Measurements from ENCODE around the gene RARS2. TPM values are rescaled to one million over a fixed set of nuclear protein-coding genes. Genes with fewer than 3 reads are reported as not detected.

Gene RARS2
- total and polyA plus RNA-seq, 12 donors: 26.1 to 92.8 (median 60.5) TPM

DNA sequence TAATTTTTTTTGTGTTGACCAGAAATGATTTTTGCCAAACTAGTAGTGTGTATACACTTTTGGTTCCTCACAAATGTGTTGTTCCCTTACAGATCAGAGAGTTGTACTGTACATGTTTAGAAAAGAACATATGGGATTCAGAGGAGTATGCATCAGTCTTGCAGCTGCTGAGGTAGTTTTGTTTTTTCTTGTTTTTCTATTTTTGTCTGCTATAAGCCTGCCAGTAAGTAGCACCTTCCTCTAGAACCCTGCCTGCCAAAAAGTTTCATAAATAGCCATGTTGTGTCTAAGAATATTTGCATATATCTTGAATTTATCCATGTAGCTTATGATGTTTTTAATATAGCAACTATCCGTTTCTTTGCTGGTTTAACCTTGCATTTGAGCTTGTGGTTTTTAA lies 46.5 kb upstream of the RARS2 start:
- intact Hi-C loops (cut with DNase I): no loop called here
- H3K9me3 ChIP-seq (replicated peaks in 1 of 3): no peaks in the 10 kb centered on the region
- 69 to 84% (median 82%) methylated on average over 1 of the region's 1 CpG for WGBS, 4 donors
- DNase-seq: no peak
- H3K4me3 ChIP-seq: no peak overlapping the region
- no peak for TF ChIP-seq POLR2A (IDR thresholded peaks at IDR 0.05)
- TF ChIP-seq, protein P1, sequence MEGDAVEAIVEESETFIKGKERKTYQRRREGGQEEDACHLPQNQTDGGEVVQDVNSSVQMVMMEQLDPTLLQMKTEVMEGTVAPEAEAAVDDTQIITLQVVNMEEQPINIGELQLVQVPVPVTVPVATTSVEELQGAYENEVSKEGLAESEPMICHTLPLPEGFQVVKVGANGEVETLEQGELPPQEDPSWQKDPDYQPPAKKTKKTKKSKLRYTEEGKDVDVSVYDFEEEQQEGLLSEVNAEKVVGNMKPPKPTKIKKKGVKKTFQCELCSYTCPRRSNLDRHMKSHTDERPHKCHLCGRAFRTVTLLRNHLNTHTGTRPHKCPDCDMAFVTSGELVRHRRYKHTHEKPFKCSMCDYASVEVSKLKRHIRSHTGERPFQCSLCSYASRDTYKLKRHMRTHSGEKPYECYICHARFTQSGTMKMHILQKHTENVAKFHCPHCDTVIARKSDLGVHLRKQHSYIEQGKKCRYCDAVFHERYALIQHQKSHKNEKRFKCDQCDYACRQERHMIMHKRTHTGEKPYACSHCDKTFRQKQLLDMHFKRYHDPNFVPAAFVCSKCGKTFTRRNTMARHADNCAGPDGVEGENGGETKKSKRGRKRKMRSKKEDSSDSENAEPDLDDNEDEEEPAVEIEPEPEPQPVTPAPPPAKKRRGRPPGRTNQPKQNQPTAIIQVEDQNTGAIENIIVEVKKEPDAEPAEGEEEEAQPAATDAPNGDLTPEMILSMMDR (IDR thresholded peaks at IDR 0.05): no peak
- no peak overlapping the region for H3K27ac ChIP-seq
- H3K4me1 ChIP-seq (replicated peaks in 1 of 2): no peaks in the 10 kb centered on the region
- no peaks in the 10 kb centered on the region for H3K27me3 ChIP-seq
- peaks cover 0 to 10% of the 10 kb centered on the region in 2 donors for H3K36me3 ChIP-seq (replicated peaks in 1 of 2)

DNA sequence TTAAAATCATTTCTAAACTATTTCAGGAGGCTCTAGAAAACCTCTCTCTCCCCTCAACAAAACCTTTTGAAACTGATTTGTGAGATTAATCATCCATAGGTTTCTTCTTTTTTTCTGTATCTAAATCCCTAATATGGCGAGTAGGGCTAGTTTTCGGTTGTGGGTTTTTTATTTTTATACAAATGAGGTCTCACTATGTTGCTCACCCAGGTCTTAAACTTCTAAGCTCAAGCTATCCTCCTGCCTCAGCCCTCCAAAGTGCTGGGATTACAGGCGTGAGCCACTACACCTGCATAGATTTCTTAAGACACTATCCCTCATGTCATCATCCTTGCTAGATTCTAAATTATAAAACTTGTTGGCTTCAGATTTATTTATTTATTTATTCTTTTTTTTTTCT lies 44.1 kb upstream of the RARS2 start:
- WGBS, 4 donors: 65 to 99% (median 89%) methylated on average over 3 of the region's 3 CpGs
- Histone ChIP-seq H3K9me3 (replicated peaks in 1 of 3) (no peaks in the 10 kb centered on the region), H3K4me1 (replicated peaks in 1 of 2) (peaks cover 0 to 18% of the 10 kb centered on the region in 2 donors), H3K27me3 (no peaks in the 10 kb centered on the region), H3K4me3 (no peak overlapping the region), H3K36me3 (replicated peaks in 1 of 2) (peaks cover 0 to 14% of the 10 kb centered on the region in 2 donors), H3K27ac (no peak overlapping the region)
- intact Hi-C loops (cut with DNase I): no loop called here
- TF ChIP-seq POLR2A (IDR thresholded peaks at IDR 0.05): no peak
- TF ChIP-seq, protein P1 (IDR thresholded peaks at IDR 0.05): no peak
- DNase-seq: no peak

DNA sequence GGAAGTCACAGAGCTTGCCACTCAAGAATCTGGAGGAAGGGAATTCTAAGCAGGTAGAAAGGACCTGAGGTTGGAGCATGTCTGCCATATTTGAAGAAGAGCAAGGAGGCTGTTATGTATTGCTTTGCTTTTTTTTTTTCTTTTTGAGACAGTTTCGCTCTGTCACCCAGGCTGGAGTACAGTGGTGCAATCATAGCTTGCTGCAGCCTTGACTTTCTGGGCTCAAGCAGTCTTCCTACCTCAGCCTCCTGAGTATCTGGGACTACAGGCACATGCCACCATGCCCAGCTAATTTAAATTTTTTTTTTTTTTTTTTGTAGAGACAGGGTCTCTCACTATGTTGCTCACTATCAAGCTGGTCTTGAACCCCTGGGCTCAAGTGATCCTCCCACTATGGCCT lies 41.0 kb upstream of the RARS2 start:
- TF ChIP-seq, protein P1 (IDR thresholded peaks at IDR 0.05): no peak
- no peak for TF ChIP-seq POLR2A (IDR thresholded peaks at IDR 0.05)
- H3K27me3 ChIP-seq: no peaks in the 10 kb centered on the region
- H3K9me3 ChIP-seq (replicated peaks in 1 of 3): no peaks in the 10 kb centered on the region
- WGBS, 4 donors: 38 to 70% (median 52%) methylated on average over 1 of the region's 1 CpG
- H3K27ac ChIP-seq: peak overlapping the region in 1 of 5 donors; percentile 41
- H3K36me3 ChIP-seq (replicated peaks in 1 of 2): peaks cover 0 to 9% of the 10 kb centered on the region in 2 donors
- H3K4me3 ChIP-seq: no peak overlapping the region
- DNase-seq: peak in 5 of 7 donors; percentile 31 to 62 (median 42)
- peaks cover 0 to 26% of the 10 kb centered on the region in 2 donors for H3K4me1 ChIP-seq (replicated peaks in 1 of 2)
- intact Hi-C loops (cut with DNase I): loop anchor here in 1 of 2 donors (2.0 kb wide), 1 partner anchor 14 kb away; no protein-coding TSS in a partner anchor

DNA sequence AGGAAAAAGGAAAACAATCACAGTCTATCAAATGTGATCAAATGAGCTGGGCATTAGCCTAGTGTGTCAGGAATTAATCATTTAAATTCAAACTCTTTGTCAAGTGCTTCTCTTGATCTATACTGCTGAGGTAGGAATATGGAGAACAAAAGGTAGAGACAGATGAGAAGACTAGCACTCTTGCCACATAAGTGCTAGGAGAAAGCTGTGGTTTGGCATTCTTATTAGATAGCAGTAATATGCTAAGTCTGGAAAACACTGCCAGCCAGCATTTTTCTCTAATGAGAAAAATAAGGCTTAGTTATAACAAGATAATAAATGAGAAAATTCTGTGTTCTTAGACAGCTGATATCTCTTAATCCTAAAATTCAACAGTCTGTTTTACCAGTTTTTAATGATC lies 39.1 kb upstream of the RARS2 start:
- peaks cover 0 to 4% of the 10 kb centered on the region in 2 donors for H3K36me3 ChIP-seq (replicated peaks in 1 of 2)
- no peaks in the 10 kb centered on the region for H3K27me3 ChIP-seq
- H3K4me3 ChIP-seq: no peak overlapping the region
- no peak overlapping the region for H3K27ac ChIP-seq
- TF ChIP-seq, protein P1 (IDR thresholded peaks at IDR 0.05): no peak
- no peak for TF ChIP-seq POLR2A (IDR thresholded peaks at IDR 0.05)
- no peak for DNase-seq
- no peaks in the 10 kb centered on the region for H3K9me3 ChIP-seq (replicated peaks in 1 of 3)
- intact Hi-C loops (cut with DNase I): no loop called here
- H3K4me1 ChIP-seq (replicated peaks in 1 of 2): peaks cover 0 to 26% of the 10 kb centered on the region in 2 donors
